ENCODE data around the gene GALK1. TPM values are rescaled to one million over a fixed set of nuclear protein-coding genes. Genes with fewer than 3 reads are reported as not detected.
A peak's percentile ranks its signal among the peaks of the same experiment; 100 is the strongest.

The GALK1 gene
- total RNA-seq, 4 donors from 2014 or later: 13.7 to 23.2 (median 20.4) TPM

DNA sequence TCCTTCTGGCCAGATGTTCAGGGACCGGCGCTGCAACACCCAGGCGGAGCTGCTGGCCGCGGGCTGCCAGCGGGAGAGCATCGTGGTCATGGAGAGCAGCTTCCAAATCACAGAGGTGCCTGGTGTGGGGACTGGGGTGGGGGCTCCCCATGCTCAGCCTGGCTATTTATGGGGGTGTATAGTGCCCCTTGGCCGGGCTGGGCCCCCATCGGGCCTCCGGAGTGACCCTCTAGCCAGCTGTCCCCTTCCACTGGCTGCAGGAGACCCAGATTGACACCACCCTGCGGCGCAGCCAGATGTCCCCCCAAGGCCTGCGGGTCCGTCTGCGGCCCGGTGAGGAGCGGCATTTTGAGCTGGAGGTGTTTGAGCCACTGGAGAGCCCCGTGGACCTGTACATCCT is 37.6 kb downstream of the GALK1 start:
- 87% methylated on average over 4 of the region's 18 CpGs; no CpG with 5 or more reads in 1 of the 2 donors for WGBS, 2 donors (ENCODE audit: low coverage in 1 of 2)
- Histone ChIP-seq H3K27ac (no peak overlapping the region), H3K36me3 (peaks cover 0 to 66% of the 10 kb centered on the region in 2 donors), H3K4me3 (no peak overlapping the region), H3K27me3 (peaks cover 41% of the 10 kb centered on the region), H3K4me1 (no peaks in the 10 kb centered on the region), H3K9me3 (no peaks in the 10 kb centered on the region)
- TF ChIP-seq POLR2AphosphoS5 (IDR thresholded peaks at IDR 0.05): no peak
- TF ChIP-seq, protein P1, sequence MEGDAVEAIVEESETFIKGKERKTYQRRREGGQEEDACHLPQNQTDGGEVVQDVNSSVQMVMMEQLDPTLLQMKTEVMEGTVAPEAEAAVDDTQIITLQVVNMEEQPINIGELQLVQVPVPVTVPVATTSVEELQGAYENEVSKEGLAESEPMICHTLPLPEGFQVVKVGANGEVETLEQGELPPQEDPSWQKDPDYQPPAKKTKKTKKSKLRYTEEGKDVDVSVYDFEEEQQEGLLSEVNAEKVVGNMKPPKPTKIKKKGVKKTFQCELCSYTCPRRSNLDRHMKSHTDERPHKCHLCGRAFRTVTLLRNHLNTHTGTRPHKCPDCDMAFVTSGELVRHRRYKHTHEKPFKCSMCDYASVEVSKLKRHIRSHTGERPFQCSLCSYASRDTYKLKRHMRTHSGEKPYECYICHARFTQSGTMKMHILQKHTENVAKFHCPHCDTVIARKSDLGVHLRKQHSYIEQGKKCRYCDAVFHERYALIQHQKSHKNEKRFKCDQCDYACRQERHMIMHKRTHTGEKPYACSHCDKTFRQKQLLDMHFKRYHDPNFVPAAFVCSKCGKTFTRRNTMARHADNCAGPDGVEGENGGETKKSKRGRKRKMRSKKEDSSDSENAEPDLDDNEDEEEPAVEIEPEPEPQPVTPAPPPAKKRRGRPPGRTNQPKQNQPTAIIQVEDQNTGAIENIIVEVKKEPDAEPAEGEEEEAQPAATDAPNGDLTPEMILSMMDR (IDR thresholded peaks at IDR 0.05): no peak
- TF ChIP-seq POLR2A (IDR thresholded peaks at IDR 0.05): no peak
- TF ChIP-seq EP300 (IDR thresholded peaks at IDR 0.05): no peak
- no peak for ATAC-seq

DNA sequence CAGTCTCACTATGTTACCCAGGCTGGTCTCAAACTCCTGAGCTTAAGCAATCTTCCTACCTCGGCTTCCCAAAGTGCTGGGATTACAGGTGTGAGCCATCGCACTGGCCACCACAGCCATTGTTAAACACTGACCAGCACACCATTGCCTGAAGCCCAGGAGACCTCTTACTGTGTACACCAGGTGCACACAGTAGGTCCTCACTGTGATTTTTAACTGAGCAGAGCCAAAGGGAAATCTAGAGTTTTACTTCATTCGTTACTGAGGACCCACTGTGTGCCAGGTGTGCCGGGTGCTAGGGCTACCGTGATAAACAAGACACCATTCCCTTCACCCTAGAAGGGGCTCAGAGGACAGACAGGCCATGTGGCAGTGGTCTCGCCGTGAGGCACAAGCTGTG is 39.5 kb downstream of the GALK1 start:
- no peak overlapping the region for H3K4me3 ChIP-seq
- 78% methylated on average over 6 of the region's 7 CpGs; no CpG with 5 or more reads in 1 of the 2 donors for whole genome bisulfite sequencing, 2 donors (ENCODE audit: low coverage in 1 of 2)
- no peak for TF ChIP-seq POLR2A (IDR thresholded peaks at IDR 0.05)
- TF ChIP-seq POLR2AphosphoS5 (IDR thresholded peaks at IDR 0.05): no peak
- TF ChIP-seq, protein P1 (IDR thresholded peaks at IDR 0.05): no peak
- TF ChIP-seq EP300 (IDR thresholded peaks at IDR 0.05): no peak
- H3K9me3 ChIP-seq: no peaks in the 10 kb centered on the region
- H3K36me3 ChIP-seq: peaks cover 0 to 47% of the 10 kb centered on the region in 2 donors
- H3K4me1 ChIP-seq: peaks cover 0 to 17% (median 7%) of the 10 kb centered on the region in 3 donors
- no peak for ATAC-seq
- H3K27ac ChIP-seq: no peak overlapping the region
- H3K27me3 ChIP-seq: peaks cover 60% of the 10 kb centered on the region

- 60 to 92% methylated on average over 1 to 5 of the region's 23 CpGs for WGBS, 2 donors (ENCODE audit: low coverage in 1 of 2)
- Histone ChIP-seq H3K9me3 (no peaks in the 10 kb centered on the region), H3K4me1 (peaks cover 0 to 23% (median 7%) of the 10 kb centered on the region in 3 donors), H3K27me3 (peaks cover 72% of the 10 kb centered on the region), H3K4me3 (peak overlapping the region in 1 of 2 donors; percentile 58), H3K36me3 (peaks cover 0 to 35% of the 10 kb centered on the region in 2 donors), H3K27ac (peak overlapping the region in 3 of 4 donors; percentile 14 to 84 (median 20))
- TF ChIP-seq, protein P1 (IDR thresholded peaks at IDR 0.05): no peak
- TF ChIP-seq POLR2A (IDR thresholded peaks at IDR 0.05) (no peak), POLR2AphosphoS5 (IDR thresholded peaks at IDR 0.05) (no peak), EP300 (IDR thresholded peaks at IDR 0.05) (no peak)
- ATAC-seq: no peak
Observed at GRCh38 chr17:75724016-75725003, 40.7 kb downstream of the GALK1 start.

DNA sequence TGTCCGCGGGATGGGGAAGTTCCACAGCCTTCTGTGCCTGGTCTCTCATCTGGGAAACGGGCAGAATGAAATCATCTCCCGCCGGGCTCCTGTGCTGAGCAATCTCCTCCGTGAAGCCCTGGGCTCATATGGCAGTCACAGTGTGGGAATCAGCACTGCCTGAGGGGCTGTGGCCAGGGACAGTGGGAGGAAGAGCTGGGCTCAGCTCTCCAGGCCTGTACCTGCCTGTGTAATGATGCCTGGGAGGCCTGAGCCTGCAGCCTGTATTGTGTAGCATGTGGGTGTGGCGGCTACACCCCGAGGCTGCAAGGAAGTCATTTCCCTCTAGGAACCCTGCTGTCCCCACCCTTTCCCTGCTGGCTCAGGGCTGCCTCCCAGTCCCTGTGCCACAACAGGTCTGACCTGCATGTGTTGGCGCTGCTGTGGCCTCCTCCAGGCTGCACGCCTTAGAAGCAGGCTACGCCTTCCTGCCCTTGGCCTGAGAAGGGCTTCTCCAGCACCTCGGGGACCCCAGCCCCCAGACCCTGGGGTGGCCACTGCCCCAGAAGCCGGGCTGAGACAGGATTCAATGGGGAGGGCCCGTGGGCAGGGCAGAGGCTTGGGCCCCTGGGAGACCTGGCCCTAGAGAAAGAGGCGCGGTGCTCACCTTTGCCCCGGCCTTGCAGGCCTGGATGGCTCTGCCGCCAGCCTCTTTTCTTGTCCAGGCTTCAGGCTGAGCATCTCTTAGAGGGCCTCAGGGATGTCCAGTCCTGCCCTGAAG is 41.6 kb downstream of the GALK1 start:
- Histone ChIP-seq H3K27ac (peak overlapping the region in 3 of 4 donors; percentile 78 to 84 (median 82)), H3K4me1 (peaks cover 0 to 23% (median 7%) of the 10 kb centered on the region in 3 donors), H3K4me3 (peak overlapping the region in 1 of 2 donors; percentile 58), H3K9me3 (no peaks in the 10 kb centered on the region), H3K36me3 (peaks cover 0 to 32% of the 10 kb centered on the region in 2 donors), H3K27me3 (peaks cover 75% of the 10 kb centered on the region)
- peak; percentile 43 for ATAC-seq
- TF ChIP-seq POLR2AphosphoS5 (IDR thresholded peaks at IDR 0.05) (no peak), POLR2A (IDR thresholded peaks at IDR 0.05) (no peak), EP300 (IDR thresholded peaks at IDR 0.05) (no peak)
- TF ChIP-seq, protein P1 (IDR thresholded peaks at IDR 0.05): no peak
- WGBS, 2 donors (ENCODE audit: low coverage in 1 of 2): 60 to 63% methylated on average over 2 to 5 of the region's 18 CpGs

All from gastroesophageal sphincter (tissue), 4 donors.